SKM-1 treated with dmso at 0.1 percent for 144 hours (cell line): ENCODE results near the gene BCL2L1.

Experiments
- DNase-seq: peaks from one replicate; lab custom pipeline; 2025; ENCODE audit not compliant: unreplicated experiment; lab: John Stamatoyannopoulos, UW

BCL2L1 gene

GRCh38 chr20:31731321-31731717 is 8.7 kb upstream of the BCL2L1 start:
- DNase-seq, result no peak

GRCh38 chr20:31723319-31724078 is 831 bp upstream of the BCL2L1 start:
- peak; percentile 90 for DNase-seq

DNA sequence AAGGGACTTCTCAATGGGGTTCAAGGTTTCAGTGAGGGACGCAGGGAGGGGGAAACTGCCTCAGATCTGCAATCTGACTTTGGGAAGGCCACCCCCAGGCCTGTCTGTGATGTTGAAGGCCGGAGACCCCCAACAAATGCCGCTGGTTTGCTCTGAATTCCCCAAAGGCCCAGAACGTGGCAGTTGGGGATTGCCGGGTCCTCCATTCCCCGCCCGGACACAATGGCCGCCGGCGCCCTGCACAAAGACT is 326 bp upstream of the BCL2L1 start:
- no peak for DNase-seq

GRCh38 chr20:31721408-31722256 is 1.0 kb downstream of the BCL2L1 start:
- DNase-seq, result no peak

DNA sequence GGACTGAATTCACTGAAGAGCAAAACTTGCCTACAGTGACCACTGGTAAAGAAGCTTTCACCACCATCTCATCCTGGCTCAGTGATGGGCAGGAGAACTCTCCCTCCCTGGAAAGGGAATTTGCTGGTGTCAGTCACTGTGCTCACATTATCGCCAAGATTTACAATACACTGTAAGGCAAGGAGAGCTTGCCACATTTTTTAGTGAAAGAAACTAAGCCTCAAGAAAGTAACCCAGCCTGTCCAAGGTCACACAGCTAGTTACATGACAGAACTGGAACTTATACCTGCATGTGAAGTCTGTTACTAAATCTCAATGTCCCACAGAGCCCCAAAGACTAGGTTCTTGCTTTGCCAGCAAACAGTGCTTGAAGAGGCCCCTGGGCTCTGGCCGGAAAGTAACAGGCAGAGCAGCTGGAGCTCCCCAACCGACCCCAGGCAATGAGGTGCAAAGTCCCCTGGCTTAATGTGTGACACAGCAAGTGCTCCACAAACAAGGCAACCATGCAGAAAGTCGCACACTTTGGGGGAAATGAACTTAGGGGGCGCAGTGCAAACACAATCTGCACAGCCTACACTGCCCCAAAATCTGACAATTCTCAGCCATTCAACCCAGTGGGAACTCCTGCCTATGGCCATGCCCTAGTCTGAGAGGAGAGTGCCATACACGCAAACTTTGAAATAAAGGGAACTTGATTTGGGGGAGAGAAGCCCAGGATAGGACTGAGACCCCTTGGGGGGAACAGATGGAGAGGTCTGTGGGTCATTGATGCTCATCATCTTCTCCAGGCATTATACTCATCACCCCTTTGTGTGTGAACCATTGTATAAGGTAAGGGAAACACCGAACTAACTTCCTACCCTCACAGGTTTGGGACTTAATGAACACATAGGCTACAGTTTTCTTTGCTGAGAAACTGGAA is 1.9 kb downstream of the BCL2L1 start:
- no peak for DNase-seq

GRCh38 chr20:31719644-31720485 is 2.8 kb downstream of the BCL2L1 start:
- DNase-seq, result no peak

DNA sequence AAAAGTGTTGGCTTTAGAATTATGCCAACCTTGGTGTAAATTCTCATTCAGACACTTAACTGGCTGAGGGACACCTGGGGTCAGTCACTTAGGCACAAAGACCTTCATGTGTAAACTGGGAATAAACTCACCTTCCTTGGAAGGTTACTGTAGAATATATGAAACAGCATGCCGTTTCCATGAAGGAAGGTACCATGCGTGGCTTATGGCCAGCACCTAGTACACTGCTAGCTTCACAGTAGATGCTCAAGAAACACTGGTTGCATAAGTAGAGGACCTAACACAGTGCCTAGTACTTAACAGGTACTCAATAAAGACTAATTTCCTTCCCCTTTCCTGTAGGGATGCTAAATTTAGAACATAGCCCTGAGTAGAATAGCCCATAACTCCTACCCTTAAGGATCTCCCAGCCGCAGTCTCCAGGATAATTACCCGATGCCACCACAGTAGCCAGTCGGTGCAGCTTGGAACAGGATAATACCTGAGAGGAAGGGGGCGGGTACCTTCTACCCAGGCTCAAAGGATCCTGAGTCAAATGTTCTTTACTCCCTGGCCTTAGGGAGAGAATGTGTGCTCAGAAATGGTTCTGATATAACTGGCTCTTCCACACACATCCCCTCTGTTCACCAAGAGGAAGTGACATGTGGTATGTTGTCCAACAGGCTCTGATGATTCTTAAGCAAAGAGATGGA is 3.6 kb downstream of the BCL2L1 start:
- no peak for DNase-seq

DNA sequence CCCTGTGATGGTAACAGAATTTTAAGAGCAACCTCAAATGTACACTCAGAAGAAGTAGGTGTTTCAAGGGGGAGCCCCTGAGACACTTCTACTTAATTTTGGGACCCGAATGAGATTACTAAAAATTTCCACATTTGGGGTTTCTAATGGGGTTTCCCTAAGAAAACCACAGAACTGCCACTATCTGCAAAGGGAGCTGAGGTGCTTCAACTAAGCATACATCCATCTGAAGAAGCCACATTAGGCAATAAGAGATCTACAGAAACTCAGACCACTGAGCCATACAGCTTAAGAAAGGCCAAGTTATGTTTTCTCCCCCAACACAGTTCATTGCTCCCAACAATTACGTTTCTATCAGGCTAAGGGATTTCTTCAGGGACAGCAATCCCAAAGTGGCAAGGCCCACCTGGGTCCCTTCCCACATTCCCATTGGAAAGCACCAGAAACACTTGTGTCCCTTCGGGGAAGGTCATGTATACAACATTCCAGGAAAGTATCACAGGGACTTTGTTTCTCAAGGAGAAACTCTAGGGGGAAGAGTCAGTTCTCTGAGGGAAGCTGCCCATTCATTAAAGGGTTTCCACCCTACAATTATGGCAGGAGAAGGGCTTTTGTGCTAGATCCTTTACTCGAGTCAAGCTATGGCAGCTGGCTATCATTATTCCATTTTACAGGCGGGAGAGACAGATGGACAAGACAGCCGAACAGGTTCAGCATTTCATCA is 5.0 kb downstream of the BCL2L1 start:
- DNase-seq, result no peak

DNA sequence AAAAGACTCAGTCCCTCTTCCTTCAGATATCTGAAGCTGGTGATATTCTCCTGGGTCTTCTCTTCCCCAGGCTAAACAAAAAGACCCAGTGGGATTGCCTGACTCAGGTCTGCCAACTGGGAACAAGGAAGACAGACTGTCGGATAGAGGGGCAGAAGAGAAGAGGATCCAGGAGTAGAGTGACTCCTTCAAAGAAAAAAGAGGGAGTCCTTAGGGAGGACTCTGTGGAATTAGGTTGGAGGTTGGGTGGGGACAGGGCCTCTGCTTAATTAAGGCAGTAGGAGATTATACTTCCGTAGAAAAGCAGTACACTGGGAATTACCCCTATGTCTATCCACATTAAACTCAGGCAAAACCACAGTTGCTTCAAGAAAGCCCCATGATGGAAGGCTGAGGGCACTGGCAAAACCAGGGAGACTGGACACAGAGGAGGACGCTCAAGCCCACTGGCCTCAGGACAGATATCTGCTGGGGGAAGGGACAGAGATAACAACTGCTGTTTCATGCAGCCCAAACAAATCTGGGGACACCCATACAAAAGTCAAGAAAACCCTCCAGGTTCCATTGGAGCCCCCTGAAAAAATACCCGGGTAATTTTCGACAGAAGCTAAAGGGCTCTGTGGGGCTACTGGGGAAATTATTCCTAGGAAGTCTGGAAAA is 5.7 kb downstream of the BCL2L1 start:
- no peak for DNase-seq

GRCh38 chr20:31716351-31716750 is 6.3 kb downstream of the BCL2L1 start:
- no peak for DNase-seq

- no peak for DNase-seq
Measured at GRCh38 chr20:31715766-31716165, 6.9 kb downstream of the BCL2L1 start.

DNA sequence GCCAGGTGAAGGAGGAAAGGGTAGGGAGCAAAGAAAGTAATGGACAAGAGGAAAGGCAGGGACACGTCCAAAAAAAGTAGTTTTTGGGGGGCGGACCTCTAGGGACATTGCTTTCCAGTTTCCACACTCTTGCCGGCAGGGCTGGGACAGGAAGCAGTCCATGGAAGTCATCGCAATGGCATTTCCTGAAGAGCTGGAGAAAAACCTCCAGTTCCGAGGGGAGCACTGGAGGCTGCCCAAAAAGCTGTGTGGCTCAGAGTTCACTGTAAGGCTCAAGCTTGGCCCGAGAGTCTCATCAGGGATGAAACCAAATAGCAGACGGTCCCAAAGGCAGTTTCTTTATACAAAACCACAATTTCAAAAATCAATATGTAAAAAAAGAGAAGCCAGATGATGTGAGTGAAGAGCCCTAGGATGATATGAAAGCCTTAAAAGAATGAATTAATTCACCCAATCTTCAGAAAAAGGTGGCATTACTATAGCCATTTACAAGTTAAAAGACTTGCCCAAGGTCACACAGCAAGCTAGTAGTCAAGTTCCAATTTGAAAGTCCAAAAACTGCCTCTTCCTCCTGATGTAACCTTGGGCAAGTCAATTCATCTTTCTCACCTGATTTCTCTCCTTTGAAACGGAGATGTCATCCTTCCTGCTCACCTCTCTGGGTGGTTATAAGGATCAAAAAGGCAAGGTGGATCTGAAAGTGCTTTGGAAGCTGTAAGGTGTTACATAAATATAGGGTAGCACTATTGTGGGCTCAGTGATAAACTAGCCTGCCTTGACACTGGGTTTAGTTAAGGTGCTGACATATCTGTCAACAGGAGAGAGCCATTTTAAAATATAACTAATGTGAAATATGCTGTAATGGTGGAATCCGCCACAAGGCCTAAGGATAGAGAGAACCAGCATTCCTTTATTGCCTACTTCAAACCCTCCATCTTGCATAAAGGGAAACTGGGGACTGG is 9.1 kb downstream of the BCL2L1 start:
- DNase-seq, result no peak

GRCh38 chr20:31712564-31713311 is 9.9 kb downstream of the BCL2L1 start:
- DNase-seq, result no peak

GRCh38 chr20:31712112-31712553 is 10.5 kb downstream of the BCL2L1 start:
- no peak for DNase-seq

- no peak for DNase-seq
Measured at GRCh38 chr20:31711179-31712111, 11.2 kb downstream of the BCL2L1 start.
